Adrenal gland (tissue), 5 donors: Measurements from ENCODE around the gene KIDINS220.

Source experiments
- CTCF ChIP-seq, 6 experiments: fragments of 450-650 bp in 4 of 6; fragments of 200-600 bp in 2 of 6; sonication (generic) in 1 of 6; IDR thresholded peaks; 1 replicate in 5 of 6; 2 replicates in 1 of 6; pipeline versions ENCODE4 v1.5.1 to v1.8.0; 2016 to 2021; ENCODE audit warnings: antibody characterized with exemption in 6 of 6, mild to moderate bottlenecking in 2 of 6, moderate library complexity in 1 of 6
- POLR2A ChIP-seq, 2 donors: fragments of 450-650 bp; IDR thresholded peaks; one replicate each; pipeline ENCODE4 v1.6.1; 2017; ENCODE audit warnings: antibody characterized with exemption in 2 of 2, mild to moderate bottlenecking in 2 of 2, moderate library complexity in 1 of 2
- donor health status: DM: no; HTN: no; CAD: no.

GRCh38 chr2:8701681-8702379 lies 135.6 kb downstream of the KIDINS220 start:
- TF ChIP-seq CTCF (IDR thresholded peaks at IDR 0.05) = no peak
- no peak for TF ChIP-seq POLR2A (IDR thresholded peaks at IDR 0.05)
